HG03460 (cell line): ENCODE results near the gene NPHP4.

Source experiments
- ATAC-seq: cut with Tn5 transposase; IDR thresholded peaks from one replicate; pipeline ENCODE4 v1.9.1; 2021; ENCODE audit not compliant: unreplicated experiment

The NPHP4 gene

DNA sequence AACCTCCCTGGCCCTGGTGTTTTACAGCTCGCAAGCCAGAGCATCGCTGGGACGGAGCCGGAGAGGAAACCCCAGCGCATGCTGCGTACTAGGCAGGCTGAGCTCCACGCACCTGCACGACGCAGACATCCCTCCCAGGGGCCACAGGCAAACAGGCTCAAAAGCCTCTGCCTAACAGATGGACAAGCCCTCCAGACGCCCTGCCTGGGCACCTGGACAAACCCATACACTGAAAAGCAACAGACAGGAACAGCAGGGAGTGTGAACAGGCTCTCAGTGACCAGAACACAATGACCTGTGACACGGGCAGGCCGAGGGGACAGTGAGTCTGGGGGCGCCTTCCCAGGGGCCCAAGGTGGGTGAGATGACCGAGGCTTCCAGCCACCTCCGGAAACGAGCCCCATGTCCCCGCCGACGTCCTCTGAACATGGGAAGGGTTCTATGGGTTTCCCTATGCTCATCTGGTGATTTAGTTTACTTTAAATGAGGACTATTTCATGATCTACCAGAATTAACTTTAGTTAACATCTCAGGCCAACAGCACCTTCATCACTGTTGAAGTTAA is 40.3 kb downstream of the NPHP4 start:
- ATAC-seq = no peak

DNA sequence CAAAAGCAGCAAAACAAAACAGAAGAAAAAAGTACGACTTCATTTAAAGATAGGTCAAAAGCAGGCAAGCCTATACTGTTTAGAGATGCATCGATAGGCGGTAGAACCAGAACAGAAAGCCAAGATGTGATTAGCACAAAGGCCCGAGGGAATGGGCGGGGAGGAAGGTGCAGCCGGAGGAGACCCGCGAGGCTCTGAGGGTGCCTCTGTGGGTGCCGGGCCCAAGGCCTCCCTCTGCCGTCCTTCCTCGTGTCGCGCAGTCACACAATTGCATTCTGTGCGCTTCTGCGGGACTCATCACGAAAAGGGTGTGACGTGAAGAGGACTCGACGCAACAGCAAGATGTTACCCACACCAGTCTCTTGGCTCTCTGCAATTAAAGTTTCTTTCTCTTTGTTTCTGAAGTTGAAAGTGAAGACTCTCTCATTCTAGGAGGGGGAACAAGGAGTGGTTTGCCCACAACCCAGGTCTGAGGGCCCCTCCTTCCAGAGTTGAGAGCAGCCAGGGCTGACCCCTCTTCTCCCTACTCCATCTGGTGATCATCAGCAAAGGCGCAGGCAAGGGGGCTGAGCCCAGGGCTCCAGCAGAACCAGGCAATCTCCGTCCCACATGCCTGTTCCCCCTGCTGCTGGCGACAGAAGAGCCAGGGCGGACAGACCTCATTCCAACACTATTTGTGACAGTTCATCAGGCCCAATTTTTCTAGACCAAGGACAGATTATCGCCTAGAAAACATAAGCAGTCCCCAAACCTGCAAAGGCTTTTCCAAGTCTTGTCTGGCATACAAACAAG is 41.0 kb downstream of the NPHP4 start:
- no peak for ATAC-seq

DNA sequence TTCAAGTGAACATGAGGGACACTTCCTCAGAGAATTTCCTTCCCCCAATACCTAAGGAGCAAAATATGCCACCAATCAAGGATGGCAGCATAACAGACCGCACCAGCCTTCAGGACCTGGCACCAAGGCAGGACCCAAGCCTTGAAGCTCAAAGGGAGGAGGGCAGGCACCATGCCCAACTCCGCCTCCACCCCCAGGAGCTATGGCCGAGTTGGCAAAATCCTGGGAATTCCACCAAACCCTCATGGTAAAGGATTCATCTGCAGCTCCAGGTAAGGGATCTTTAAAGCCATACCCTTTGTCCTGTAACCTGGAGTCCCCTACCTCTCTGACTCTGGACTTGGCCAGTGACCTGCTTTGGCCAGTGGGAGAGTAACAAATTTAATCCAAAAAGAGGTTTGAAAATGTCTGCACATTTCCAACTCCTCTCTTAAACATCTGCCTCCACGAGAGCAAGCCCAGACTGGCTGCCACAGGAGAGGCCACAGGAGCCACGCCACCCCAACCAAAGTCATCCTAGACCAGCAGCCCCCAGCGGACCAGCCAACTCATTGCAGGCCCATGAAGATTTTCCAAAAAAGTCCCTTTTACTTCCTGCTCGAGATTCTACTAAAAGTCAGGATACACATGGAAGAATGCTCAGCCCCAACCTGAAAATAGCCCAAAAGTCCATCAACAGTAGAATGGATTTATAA is 41.9 kb downstream of the NPHP4 start:
- no peak for ATAC-seq

DNA sequence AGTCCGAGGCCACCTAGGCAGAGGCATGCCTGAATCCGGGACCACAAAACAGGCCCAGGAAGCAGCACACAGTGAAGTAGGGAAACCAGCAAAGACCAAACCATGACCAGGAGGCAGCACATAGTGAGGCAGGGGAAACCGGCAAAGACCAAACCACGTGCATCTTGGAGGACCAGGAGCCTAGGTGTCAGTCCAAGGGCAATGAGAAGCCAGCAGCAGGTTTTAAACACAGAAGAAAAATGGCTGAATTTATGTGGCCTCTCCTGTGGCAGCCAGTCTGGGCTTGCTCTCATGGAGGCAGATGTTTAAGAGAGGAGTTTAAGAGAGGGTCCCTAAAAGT is 42.5 kb downstream of the NPHP4 start:
- no peak for ATAC-seq

DNA sequence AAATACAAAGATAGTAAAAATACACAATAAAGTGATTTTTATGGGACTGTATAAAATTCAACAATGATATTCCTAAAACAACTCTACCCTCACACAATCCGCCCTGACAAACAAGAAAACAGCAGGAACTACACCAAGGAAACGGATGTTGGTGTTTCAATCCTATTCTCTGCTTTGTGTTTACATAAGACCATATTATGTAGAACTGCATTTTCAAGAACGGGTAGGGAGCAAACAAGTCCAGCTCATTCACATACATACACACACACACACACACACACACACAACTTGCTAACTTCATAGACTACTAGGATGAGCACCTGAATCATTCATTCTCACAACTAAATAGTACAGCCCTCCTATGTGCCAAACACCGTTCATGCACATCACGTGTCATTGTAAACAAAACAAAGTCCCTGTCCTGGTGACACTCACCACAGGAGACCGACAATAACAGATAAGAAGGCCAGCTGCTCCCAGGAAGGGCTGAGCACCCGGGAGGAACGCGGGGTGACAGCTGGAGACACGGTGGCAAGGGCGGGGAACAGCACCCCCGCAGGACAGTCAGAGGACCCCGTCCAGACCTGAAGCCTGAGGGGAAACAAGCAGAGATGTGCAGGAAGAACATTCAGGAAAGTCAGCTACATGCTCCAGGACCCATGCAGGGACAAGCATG is 43.0 kb downstream of the NPHP4 start:
- no peak for ATAC-seq

DNA sequence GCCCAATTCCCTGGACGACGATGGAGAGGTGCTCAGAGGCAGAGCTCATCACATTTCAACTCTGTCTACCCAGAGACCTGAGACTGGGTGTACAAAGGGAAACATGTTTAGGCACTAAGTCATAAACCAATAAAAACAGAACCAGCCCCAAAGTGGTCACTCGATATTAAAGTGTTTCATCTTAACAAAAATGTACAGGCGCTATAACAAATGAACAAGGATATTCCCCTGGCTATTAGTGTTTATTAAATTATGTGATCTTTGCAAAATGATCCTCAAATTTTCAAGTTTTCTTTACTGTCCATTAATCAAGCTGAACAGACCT is 43.6 kb downstream of the NPHP4 start:
- ATAC-seq = no peak

DNA sequence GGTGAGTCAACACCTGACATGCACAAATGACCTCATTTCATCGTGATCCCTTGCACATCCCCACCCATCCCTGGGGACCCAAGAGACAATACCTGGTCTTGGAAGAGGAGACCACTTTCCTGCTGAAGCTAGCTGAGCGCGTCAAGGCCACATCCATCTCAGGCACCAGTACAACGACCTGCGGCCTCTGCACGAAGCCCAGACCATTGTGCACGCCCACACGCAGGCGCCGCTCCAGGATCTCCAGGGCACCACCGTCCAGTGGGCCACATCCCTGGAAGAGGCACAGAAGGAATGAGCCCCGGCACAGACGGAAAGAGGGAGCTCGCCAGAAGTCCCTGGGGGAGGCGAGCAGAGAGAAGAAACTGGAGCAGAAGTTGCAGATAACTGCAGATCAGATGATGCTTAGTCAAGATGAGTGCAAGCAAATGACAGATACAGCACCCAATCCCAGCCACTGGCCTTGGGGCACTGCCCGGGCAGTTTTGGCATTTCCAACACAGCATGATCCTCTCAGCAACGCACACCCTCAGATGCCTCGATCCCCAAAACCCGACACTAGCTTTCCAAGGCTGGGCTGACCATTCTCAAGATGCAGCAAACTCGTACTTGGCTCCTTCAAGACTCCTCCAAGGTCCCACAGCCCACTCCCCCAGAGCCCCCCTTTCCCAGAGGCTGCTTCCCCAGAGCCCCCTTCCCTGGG is 44.1 kb downstream of the NPHP4 start:
- ATAC-seq = no peak

DNA sequence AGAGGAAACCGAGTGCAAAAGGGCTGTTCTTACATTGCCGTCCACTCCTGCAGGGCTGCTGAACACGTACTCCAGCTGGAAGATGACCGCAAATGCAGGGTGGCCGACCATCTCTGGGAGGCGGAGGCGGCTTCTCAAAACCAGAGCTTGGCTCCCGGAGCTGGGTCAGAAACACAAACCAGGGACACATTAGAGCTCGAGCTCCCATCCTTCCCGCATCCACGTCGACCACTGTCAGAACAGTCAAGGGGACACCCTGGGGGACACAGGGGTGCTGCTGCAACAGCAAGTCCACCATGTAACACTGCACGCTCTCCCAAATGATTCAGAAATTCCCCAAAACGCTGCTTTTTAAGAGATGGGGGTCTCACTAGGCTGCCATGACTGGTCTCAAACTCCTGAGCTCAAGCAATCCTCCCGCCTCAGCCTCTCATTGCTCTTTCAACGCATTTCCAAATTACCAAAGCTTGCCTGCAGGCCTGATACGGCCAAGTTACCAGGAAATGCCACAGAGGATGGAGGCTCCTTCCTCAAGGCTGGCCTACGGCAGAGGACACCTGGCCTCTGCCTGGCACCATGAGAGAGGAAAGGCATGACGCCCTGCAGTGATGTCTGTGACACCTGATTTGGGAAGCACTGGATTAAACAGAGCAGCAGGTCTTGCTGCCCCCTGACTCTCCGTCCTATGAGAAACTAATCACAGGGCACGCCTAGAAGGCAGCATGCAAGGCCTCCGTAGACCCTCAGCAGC is 45.0 kb downstream of the NPHP4 start:
- ATAC-seq = no peak

DNA sequence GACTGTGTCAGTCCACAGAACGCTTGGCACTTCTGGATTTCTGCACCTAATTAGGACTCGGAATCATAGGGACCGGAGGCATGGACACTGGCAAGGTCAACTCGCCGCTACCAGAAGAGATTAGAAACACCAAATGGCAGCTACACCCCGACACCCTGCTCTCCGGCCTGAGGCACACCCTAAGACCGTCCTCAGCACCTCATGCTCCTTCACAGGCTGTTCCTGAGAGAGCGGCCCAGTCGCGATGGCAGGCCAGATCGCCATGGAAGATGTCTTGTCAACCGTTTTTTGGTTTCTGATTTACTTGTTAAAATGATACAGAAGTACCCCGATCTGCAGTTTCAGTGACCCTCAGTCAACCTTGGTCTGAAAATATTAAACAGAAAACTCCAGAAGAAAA is 46.8 kb downstream of the NPHP4 start:
- no peak for ATAC-seq

DNA sequence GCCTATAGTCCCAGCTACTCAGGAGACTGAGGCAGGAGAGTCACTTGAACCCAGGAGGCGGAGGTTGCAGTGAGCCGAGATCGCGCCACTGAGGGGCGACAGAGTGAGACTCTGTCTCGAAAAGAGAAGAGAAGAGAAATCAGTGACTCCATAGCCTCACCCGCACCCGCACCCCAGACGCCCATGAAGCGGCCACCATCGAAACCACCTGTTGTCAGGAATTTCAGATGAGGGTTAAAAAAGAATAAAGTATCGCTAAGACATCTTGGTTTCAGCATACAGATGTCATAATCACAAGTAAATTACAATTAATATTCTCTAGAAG is 47.4 kb downstream of the NPHP4 start:
- ATAC-seq = no peak

DNA sequence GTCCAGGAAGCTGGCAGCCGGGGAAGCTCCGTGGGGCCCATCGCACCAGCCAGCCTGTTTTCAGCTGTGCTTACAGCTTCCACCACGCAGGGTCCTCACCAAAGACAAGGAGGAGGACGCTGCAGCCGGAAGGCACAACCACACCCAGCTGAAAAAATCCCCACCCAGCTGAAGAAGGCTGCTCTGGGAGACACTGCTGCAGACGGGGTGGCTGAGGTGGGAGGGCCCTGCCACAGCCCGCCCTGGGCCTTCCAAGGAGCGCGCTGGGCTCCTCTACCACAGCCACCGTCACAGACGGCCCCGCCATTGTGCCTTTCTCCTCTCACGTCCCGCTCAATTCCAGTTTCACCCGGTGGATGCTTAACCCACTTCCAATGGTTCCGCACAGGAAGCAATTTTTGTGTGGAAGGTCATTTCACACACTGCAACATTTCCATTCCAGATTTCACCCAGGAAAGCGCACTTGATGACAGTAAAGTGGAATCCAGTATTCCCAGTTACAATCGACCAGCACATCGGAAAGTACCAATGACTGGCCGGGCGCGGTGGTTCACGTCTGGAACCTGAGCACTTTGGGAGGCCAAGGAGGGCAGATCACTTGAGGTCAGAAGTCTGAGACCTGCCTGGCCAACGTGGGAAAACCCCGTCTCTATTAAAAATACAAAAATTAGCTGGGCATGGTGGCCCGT is 47.9 kb downstream of the NPHP4 start:
- no peak for ATAC-seq

DNA sequence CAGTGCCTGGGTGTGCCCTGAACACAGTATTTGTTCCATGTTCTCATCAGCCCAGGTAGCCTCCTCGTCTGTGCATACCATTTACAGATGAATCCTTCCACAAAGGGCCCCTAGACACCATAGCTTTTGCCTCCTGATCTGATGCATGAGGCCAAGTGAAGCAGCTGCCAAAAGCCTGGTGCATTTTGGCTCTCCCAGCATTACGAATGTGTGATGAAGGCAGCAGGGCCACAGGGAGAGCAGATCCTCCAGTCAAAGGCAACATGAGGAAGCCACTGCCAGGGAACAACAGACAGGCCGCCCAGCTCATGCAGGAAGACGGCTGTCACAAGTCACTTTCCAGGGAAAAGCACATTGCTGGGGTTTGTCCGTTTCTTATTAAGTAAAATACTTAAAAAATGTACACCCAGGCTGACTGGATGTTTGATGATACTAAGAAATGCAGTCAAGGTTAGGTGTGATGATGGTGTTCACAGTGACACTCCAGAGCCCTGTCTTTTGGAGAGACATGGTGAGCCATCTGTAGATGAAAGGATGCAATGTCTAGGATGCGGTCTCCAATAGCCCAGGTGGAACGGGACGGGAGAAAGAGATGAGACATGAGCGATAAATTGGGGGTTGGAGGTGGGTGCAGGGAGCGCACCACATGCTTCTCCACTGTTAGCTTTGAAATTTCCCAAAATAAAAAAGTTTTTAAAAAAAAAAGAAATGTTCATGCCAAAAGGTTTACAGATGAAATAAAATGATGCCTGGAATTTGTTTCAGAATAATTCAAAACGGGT is 48.7 kb downstream of the NPHP4 start:
- ATAC-seq = no peak

DNA sequence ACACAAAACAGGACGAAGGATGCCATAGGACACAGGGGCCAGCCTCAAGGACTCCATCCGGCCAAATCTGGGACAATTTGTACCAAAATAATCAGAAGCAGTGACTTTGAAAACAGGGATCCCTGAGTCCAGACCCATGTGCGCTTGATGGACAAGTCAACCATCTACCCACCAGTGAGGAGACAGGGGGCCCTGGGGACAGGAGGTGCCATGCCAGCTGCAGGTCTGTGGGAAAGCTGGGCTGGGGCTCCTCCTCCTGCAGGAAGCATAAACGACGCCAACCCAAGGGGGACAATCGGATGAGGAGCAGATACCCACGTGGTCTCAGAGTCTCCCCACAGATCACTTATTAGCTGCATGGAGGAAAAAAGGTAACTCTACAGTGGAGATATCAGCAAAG is 50.6 kb downstream of the NPHP4 start:
- no peak for ATAC-seq

DNA sequence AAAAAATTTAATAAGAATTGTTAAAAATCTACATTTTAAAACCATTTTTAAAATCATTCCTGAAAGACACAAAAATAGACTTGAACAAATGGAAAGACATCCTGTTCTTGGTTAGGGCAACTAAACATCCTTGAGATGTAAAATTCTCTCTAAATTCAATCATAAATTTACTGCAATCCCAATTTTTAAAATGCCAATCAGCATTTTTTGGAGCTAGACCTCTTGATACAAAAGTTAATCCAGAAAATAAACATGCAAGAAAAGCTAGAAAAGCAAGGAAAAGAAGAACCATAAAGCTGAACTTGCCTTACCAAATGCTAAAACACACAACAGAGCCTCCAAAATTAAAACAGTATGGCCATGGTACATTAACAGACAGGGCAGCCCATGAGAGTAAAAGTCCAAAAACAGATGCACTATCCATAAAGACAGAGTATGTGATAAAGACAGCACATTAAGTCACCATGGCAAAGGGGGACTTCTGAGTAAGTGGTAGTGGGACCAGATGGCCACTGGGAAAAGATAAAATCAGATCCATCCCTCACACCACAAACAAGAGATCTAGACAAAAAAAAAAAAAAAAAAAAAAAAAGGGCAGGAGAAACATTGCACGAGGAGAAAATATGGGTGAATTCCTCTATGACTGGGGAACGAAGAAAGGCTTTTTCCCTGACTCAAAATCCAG is 51.4 kb downstream of the NPHP4 start:
- no peak for ATAC-seq

DNA sequence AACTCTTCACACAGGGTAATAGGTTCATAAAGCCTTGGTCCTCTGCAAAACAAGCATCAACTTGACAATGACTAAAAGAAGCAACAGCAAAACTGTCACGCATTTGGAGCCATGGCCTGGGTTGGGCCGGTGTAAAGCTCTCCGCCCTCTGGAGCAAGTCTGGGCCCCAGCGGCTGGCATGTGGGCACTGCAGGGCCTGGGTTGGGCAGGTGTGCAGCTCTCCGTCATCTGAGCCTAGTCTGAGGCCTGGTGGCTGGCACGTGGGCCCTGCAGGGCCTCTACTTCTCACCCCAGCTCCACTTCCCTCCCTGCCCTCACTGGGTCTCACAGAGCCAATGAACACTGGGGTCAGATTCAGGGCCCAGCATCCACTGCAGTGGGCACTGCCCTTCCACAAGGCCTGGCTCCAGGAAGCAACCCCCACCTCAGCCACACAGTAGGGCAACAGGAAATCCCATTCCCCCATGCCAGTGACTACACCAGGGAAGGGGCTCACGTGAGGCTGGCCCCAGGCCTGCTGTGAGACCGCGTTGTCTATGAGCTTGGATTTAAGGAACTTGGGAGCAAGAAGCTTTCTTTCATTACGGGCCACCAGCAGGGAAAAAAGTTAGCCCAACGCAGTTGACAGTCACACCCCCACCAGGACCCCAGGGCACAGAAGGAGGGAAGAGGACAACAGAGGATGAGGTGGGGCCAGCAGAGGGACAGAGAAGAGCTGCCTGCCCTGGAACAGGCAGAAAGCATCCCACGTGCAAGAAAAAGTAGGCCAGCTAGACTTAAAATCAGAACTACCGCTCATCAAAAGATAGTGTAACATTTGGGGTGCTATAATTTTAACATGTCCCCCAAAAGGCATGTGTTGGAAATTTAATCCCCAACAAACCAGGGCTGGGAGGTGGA is 52.7 kb downstream of the NPHP4 start:
- ATAC-seq = no peak

DNA sequence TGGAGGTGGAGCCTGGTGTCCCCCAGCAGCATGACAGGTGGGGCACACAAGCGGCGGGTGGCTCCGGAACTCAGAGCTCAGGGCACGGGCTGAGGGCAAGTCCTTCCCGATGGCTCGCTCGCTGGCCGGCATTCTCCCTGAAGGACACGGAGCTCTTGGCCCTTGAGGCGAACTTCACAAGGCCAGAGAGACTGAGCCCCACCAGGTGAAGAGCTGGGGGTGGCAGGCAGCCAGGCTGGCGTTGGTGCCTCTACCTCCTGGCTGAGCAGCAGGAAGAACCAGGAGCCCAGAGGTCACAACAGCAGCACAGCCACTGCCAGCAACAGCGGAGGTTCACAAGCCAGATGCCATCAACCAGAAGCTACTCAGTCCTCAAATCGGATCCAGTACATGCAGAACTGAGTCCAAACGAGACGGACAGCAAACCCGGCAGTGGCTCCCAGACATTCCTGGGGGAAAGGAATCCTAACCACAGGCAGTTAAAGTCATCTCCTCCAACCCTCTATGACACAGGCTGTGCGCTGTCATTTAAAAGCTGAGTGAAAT is 54.1 kb downstream of the NPHP4 start:
- ATAC-seq = no peak

DNA sequence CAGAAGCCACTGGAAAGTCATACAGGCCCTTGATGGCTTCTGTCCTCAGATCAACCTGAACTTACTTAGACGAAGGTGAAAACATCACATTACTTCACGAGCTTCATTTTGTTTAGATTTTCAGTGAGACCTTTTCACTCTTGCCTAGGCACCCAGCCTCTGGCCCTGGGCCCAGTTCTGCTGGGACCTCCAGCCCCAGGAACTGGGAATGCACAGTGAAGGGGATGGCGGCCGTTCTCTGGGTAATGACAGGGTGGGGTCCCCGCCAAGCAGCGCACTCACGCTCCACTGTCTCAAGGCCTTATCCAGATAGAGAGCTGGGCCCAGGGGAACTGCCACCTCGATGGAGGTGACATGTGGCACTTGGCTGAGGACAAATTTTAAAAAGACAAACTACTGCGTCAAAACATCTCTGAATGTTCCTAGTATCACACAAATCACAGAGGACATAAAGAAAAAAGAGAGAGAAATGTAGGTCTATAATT is 54.8 kb downstream of the NPHP4 start:
- ATAC-seq = no peak
